ENCODE results near the gene CLEC20A.

DNA sequence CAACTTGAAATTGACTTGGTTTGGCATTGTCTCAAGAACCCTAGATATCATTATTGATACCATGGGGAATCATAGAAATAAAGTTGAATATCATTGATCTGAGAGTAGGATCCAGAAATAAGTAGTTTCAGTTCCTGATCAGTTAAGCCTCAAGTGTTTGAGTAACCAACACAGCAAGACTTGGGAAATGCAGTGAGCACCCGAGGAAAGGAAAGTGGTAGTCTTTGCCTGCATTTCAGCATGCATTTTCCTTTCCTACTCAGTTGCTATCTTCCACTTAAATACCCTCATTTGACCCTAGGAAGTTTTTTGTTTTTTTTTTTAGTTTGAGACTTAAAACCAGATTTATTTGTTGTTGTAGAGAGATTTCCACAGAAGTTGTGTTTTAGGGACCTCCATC, 18.9 kb downstream of the CLEC20A start:
- TF ChIP-seq POLR2A (IDR thresholded peaks at IDR 0.05; ENCODE audit: low read length), result no peak
- TF ChIP-seq GATA1 (IDR thresholded peaks at IDR 0.05; ENCODE audit: low read depth, low read length), result no peak
